ENCODE results near the gene OTUD7B.

Gene OTUD7B

DNA sequence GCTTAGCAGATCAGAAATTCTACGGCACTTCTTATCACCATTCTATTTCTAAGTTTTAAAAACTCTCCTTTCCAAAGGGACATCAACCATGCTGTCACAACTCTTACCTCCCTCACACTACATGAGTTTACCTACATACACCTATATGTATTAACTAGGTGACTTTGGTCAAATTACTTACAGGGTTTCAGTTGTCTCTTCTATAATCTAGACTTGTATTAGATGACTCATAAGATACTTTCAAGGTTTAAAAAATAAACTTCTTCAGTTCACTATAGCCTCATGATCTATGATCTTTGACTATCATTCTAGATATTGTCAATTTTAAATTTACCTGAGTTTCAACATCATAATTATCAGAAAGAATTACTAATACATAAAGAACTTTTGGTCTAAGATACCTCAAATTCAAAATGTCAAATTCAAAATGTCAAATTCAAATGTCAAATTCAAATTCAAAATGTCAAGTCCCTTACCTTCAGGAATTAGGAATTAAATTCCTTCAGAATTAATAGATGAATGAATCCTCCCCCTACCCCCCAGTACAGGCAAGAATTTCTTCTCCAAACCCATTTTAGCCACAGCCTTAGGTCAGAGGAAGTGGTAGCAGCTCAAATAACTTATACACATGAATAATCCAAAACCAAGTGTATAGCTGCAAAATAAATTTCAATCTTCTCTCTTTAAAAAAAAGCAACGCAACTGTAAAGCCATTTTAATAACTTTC is 31.1 kb downstream of the OTUD7B start:
- H3K9ac ChIP-seq (ENCODE audit: low read length in 2 of 2), result no peak overlapping the region
- no peaks in the 10 kb centered on the region for H3K9me3 ChIP-seq (ENCODE audit: control insufficient read depth in 2 of 2, low read length in 2 of 2)
- H3K36me3 ChIP-seq (ENCODE audit: control insufficient read depth in 2 of 2, insufficient read depth in 2 of 2, low read length in 2 of 2), result peaks cover 10 to 13% of the 10 kb centered on the region in 2 donors
- H3K27me3 ChIP-seq (ENCODE audit: control insufficient read depth in 1 of 2, insufficient read depth in 2 of 2, low read length in 2 of 2), result no peaks in the 10 kb centered on the region
- no peak overlapping the region for H3K27ac ChIP-seq (ENCODE audit: low read length)
- H3K4me1 ChIP-seq (ENCODE audit: control insufficient read depth, insufficient read depth, low read length), result peaks cover 5% of the 10 kb centered on the region
- no peak overlapping the region for H3K4me3 ChIP-seq (ENCODE audit: low read length in 2 of 2)

DNA sequence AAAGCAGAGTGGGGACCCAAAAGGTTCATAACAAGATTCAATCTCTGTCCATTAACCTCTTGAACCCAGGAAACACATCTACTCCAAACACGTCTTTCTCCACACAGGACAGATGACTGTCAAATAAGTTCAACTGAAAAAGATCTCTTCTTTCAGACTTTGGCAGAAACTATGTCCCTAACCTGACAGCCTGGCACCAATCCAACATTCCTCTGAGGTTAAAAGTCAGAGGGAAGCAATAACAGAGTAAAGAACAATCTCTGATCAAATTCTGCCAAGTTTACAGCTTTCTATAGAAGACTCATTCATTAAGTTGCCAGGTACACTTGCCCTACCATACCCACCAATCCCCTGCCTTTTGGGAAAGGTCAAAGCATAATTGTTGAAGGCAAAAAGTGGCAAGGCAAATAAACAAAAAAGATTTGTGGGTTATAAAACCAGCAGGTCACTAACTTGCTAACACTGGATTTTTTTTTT is 31.9 kb downstream of the OTUD7B start:
- H3K4me3 ChIP-seq (ENCODE audit: low read length in 2 of 2), result no peak overlapping the region
- no peaks in the 10 kb centered on the region for H3K9me3 ChIP-seq (ENCODE audit: control insufficient read depth in 2 of 2, low read length in 2 of 2)
- H3K4me1 ChIP-seq (ENCODE audit: control insufficient read depth, insufficient read depth, low read length), result peaks cover 5% of the 10 kb centered on the region
- H3K9ac ChIP-seq (ENCODE audit: low read length in 2 of 2), result no peak overlapping the region
- H3K27me3 ChIP-seq (ENCODE audit: control insufficient read depth in 1 of 2, insufficient read depth in 2 of 2, low read length in 2 of 2), result no peaks in the 10 kb centered on the region
- peaks cover 14 to 17% of the 10 kb centered on the region in 2 donors for H3K36me3 ChIP-seq (ENCODE audit: control insufficient read depth in 2 of 2, insufficient read depth in 2 of 2, low read length in 2 of 2)
- H3K27ac ChIP-seq (ENCODE audit: low read length), result no peak overlapping the region

DNA sequence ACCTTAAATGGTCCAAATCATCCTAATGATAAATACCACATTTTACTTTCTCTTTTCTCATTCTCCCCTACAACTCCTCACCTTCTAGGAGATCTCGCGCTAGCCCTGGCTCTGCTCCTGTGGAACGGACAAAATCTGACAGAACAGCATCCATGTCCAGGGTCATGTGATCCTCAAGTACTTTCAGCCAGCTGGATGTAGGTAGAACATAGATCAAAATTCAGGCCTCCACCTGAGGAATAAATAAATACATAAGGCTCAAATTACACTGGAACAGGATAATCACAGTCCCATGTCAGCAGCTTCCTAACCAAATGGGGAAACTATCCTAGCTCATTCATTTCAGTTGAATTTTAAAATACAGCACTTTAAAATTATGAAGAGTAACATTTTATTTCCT is 33.2 kb downstream of the OTUD7B start:
- Histone ChIP-seq H3K9ac (ENCODE audit: low read length in 2 of 2) (no peak overlapping the region), H3K27me3 (ENCODE audit: control insufficient read depth in 1 of 2, insufficient read depth in 2 of 2, low read length in 2 of 2) (no peaks in the 10 kb centered on the region), H3K4me1 (ENCODE audit: control insufficient read depth, insufficient read depth, low read length) (peaks cover 5% of the 10 kb centered on the region), H3K4me3 (ENCODE audit: low read length in 2 of 2) (no peak overlapping the region), H3K27ac (ENCODE audit: low read length) (no peak overlapping the region), H3K36me3 (ENCODE audit: control insufficient read depth in 2 of 2, insufficient read depth in 2 of 2, low read length in 2 of 2) (peaks cover 21 to 28% of the 10 kb centered on the region in 2 donors), H3K9me3 (ENCODE audit: control insufficient read depth in 2 of 2, low read length in 2 of 2) (no peaks in the 10 kb centered on the region)

DNA sequence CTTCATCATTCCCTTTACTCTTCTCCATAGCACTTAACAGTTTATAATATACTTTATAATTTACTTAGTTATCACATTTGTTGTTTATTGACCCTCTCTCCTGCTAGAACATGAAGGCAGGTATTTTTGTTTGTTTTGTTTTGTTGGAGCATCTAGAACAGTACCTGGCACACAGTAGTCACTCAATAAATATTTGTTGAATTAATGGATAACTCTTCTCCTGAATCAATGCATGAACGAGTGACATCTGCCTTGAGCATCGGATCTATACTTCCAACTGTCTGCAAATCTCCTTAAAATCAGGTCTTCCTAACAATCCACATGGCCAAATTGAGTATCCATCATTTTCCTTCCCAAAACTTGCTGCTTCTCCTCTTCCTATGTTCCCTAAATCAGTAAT is 38.0 kb downstream of the OTUD7B start:
- Histone ChIP-seq H3K27ac (ENCODE audit: low read length) (no peak overlapping the region), H3K4me3 (ENCODE audit: low read length in 2 of 2) (no peak overlapping the region), H3K9ac (ENCODE audit: low read length in 2 of 2) (no peak overlapping the region), H3K4me1 (ENCODE audit: control insufficient read depth, insufficient read depth, low read length) (no peaks in the 10 kb centered on the region), H3K36me3 (ENCODE audit: control insufficient read depth in 2 of 2, insufficient read depth in 2 of 2, low read length in 2 of 2) (peaks cover 35 to 44% of the 10 kb centered on the region in 2 donors), H3K27me3 (ENCODE audit: control insufficient read depth in 1 of 2, insufficient read depth in 2 of 2, low read length in 2 of 2) (no peaks in the 10 kb centered on the region), H3K9me3 (ENCODE audit: control insufficient read depth in 2 of 2, low read length in 2 of 2) (no peaks in the 10 kb centered on the region)

DNA sequence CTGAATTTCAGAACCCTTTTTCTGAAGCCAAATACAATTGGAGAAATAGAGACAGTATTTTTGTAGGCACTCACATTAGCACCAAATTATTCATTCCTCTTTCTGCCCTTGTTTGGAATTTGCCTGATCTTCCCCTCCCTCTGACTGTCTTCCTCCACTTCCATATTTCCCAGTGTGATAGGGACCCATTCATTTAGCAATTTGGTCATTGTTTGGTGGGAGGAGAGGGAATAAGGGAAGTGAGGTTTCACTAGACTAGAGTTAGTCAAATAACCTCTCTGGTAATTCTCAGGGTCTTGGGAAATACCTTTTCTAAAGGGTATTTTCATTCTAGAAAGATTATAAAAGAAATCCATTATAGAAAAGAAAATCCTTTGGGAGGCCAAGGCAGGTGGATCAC is 42.9 kb downstream of the OTUD7B start:
- Histone ChIP-seq H3K9ac (ENCODE audit: low read length in 2 of 2) (no peak overlapping the region), H3K27ac (ENCODE audit: low read length) (no peak overlapping the region), H3K9me3 (ENCODE audit: control insufficient read depth in 2 of 2, low read length in 2 of 2) (no peaks in the 10 kb centered on the region), H3K4me1 (ENCODE audit: control insufficient read depth, insufficient read depth, low read length) (peaks cover 5% of the 10 kb centered on the region), H3K36me3 (ENCODE audit: control insufficient read depth in 2 of 2, insufficient read depth in 2 of 2, low read length in 2 of 2) (peaks cover 39 to 44% of the 10 kb centered on the region in 2 donors), H3K4me3 (ENCODE audit: low read length in 2 of 2) (no peak overlapping the region), H3K27me3 (ENCODE audit: control insufficient read depth in 1 of 2, insufficient read depth in 2 of 2, low read length in 2 of 2) (no peaks in the 10 kb centered on the region)

DNA sequence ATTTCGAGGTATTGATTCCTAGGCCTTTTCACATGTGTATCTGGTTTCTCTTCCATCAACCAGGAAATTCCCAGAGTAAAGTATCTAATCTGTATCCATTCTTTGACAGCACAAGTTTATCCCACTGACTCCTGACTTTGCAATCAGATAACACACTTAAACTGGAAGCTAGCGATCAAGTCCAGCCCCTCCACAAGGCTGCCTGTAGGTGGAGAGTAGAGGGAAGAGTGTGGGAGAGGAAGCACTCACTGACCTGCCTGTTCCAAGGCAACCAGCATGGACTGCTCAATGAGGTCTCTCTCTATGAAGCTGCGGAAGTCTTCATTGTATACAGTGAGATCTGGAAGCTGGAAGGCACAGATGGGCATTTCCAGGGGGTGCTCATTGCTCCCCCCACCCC is 43.5 kb downstream of the OTUD7B start:
- H3K4me3 ChIP-seq (ENCODE audit: low read length in 2 of 2), result no peak overlapping the region
- H3K9me3 ChIP-seq (ENCODE audit: control insufficient read depth in 2 of 2, low read length in 2 of 2), result no peaks in the 10 kb centered on the region
- H3K27ac ChIP-seq (ENCODE audit: low read length), result no peak overlapping the region
- H3K27me3 ChIP-seq (ENCODE audit: control insufficient read depth in 1 of 2, insufficient read depth in 2 of 2, low read length in 2 of 2), result no peaks in the 10 kb centered on the region
- H3K9ac ChIP-seq (ENCODE audit: low read length in 2 of 2), result no peak overlapping the region
- H3K4me1 ChIP-seq (ENCODE audit: control insufficient read depth, insufficient read depth, low read length), result peaks cover 5% of the 10 kb centered on the region
- peaks cover 39 to 40% of the 10 kb centered on the region in 2 donors for H3K36me3 ChIP-seq (ENCODE audit: control insufficient read depth in 2 of 2, insufficient read depth in 2 of 2, low read length in 2 of 2)

DNA sequence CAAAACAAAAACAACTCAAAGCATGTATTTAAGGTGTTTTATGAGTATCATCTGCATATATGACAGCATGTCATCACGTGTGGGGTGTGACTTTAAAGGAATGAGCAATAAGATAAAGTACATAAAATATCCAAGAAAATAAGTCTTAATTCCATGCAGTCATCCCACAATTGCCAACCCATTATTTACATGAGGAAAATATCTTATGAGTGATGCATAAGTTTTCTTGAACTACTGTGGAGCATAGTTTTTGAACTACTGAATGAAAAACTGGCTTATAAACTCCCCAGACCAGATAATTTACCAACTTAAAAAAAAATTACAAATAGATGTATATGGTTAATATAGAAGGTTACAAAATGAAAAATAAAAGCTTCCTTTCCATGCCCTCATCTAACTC is 44.1 kb downstream of the OTUD7B start:
- Histone ChIP-seq H3K27ac (ENCODE audit: low read length) (no peak overlapping the region), H3K4me1 (ENCODE audit: control insufficient read depth, insufficient read depth, low read length) (peaks cover 5% of the 10 kb centered on the region), H3K9ac (ENCODE audit: low read length in 2 of 2) (no peak overlapping the region), H3K27me3 (ENCODE audit: control insufficient read depth in 1 of 2, insufficient read depth in 2 of 2, low read length in 2 of 2) (no peaks in the 10 kb centered on the region), H3K4me3 (ENCODE audit: low read length in 2 of 2) (no peak overlapping the region), H3K36me3 (ENCODE audit: control insufficient read depth in 2 of 2, insufficient read depth in 2 of 2, low read length in 2 of 2) (peaks cover 38 to 39% of the 10 kb centered on the region in 2 donors), H3K9me3 (ENCODE audit: control insufficient read depth in 2 of 2, low read length in 2 of 2) (no peaks in the 10 kb centered on the region)

DNA sequence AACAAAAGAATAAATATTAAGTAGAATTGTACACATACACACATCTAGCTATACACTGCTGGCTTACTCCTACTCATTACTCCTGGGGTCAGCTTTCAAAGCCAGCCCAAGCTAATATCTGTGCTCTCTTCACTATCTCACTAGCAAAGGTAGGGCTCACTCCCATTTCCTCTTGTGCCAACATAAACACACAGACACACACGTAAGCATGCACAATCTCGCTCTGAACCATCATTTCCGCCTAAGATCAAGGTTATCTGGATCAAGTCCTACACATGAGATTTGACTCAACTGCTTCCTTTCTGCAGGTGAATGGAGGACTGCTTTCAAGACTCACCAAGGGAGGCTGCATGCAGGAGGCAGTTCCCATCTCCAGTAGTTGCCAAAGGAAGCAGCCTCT is 45.1 kb downstream of the OTUD7B start:
- no peak overlapping the region for H3K9ac ChIP-seq (ENCODE audit: low read length in 2 of 2)

DNA sequence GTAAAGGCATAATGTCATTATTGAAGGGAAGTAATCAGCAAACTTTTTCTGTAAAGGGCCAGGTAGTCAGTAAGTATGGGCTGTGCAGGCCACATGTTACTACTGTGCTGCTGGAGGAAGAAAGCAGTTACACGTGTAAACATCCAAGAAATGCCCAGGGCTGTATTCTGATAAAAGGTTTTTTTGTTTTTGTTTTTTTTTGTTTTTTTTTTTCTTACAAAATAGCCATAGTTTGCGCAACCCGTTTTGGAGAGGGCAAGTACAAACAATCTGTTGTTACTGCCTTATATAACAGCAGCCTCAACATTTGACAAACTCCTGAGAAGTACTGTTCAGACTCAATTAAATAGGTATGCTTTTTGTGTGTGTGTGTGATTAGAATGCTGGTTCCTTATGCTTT is 47.2 kb downstream of the OTUD7B start:
- Histone ChIP-seq H3K4me3 (ENCODE audit: low read length in 2 of 2) (no peak overlapping the region), H3K27me3 (ENCODE audit: control insufficient read depth in 1 of 2, insufficient read depth in 2 of 2, low read length in 2 of 2) (no peaks in the 10 kb centered on the region), H3K9ac (ENCODE audit: low read length in 2 of 2) (no peak overlapping the region), H3K4me1 (ENCODE audit: control insufficient read depth, insufficient read depth, low read length) (peaks cover 5% of the 10 kb centered on the region), H3K36me3 (ENCODE audit: control insufficient read depth in 2 of 2, insufficient read depth in 2 of 2, low read length in 2 of 2) (peaks cover 30 to 41% of the 10 kb centered on the region in 2 donors), H3K9me3 (ENCODE audit: control insufficient read depth in 2 of 2, low read length in 2 of 2) (no peaks in the 10 kb centered on the region), H3K27ac (ENCODE audit: low read length) (no peak overlapping the region)

More for the DNA sequence above, 45.1 kb downstream of the OTUD7B start:
- no peaks in the 10 kb centered on the region for H3K9me3 ChIP-seq (ENCODE audit: control insufficient read depth in 2 of 2, low read length in 2 of 2)
- H3K27ac ChIP-seq (ENCODE audit: low read length), result no peak overlapping the region
- H3K4me1 ChIP-seq (ENCODE audit: control insufficient read depth, insufficient read depth, low read length), result peaks cover 5% of the 10 kb centered on the region
- no peaks in the 10 kb centered on the region for H3K27me3 ChIP-seq (ENCODE audit: control insufficient read depth in 1 of 2, insufficient read depth in 2 of 2, low read length in 2 of 2)
- H3K36me3 ChIP-seq (ENCODE audit: control insufficient read depth in 2 of 2, insufficient read depth in 2 of 2, low read length in 2 of 2), result peaks cover 32 to 35% of the 10 kb centered on the region in 2 donors
- no peak overlapping the region for H3K4me3 ChIP-seq (ENCODE audit: low read length in 2 of 2)

DNA sequence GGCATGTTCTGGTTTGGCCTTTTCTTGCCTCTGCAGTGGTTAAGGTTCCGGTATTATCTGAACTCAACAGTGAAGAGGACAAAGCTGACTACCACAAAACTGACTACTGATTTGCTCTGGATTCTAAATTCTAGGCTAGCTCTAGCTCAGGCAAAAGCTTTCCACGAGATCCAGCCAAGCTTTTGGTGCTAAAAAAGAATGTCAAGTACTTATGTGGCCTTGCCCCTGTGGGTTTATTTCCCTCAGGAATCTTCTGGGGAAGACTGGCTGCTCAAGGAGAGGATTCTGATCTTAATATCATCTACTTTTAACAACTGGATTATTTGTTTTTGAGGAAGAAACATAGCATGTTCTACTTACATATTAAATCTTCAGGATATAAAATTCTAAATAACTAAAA is 47.8 kb downstream of the OTUD7B start:
- no peak overlapping the region for H3K9ac ChIP-seq (ENCODE audit: low read length in 2 of 2)
- no peaks in the 10 kb centered on the region for H3K9me3 ChIP-seq (ENCODE audit: control insufficient read depth in 2 of 2, low read length in 2 of 2)
- H3K27ac ChIP-seq (ENCODE audit: low read length), result peak overlapping the region; percentile 31
- peaks cover 5% of the 10 kb centered on the region for H3K4me1 ChIP-seq (ENCODE audit: control insufficient read depth, insufficient read depth, low read length)
- no peak overlapping the region for H3K4me3 ChIP-seq (ENCODE audit: low read length in 2 of 2)
- H3K36me3 ChIP-seq (ENCODE audit: control insufficient read depth in 2 of 2, insufficient read depth in 2 of 2, low read length in 2 of 2), result peaks cover 32 to 44% of the 10 kb centered on the region in 2 donors
- H3K27me3 ChIP-seq (ENCODE audit: control insufficient read depth in 1 of 2, insufficient read depth in 2 of 2, low read length in 2 of 2), result no peaks in the 10 kb centered on the region

DNA sequence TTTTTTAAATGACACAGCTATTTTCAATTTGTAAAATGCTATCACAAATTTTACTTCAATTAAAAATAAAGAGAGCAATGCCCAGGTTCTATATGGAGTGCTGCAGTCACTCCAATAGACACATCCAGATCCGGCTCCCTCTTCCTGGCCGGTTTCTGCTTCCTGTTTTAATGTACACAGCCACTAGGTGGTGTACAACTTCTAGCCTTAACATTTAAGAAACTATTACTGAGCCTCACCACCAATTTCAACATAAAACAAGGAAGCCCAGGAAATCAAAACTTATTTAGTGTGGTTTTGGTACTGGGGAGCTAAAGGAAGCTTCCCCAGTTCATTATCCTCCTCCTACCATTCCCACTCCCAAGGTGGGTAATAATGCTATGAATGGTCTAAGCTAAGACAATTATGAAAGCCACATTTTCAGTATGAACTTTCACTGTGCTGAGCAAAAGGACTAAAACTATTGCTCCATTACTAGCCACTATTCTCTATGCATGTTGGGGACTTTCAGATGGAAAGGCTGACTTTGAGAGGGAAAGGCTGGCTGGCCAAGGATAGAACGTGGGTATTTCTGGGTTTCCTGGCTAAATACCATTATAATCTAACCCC is 48.4 kb downstream of the OTUD7B start:
- Histone ChIP-seq H3K27me3 (ENCODE audit: control insufficient read depth in 1 of 2, insufficient read depth in 2 of 2, low read length in 2 of 2) (no peaks in the 10 kb centered on the region), H3K27ac (ENCODE audit: low read length) (peak overlapping the region; percentile 31), H3K9ac (ENCODE audit: low read length in 2 of 2) (no peak overlapping the region), H3K4me1 (ENCODE audit: control insufficient read depth, insufficient read depth, low read length) (peaks cover 5% of the 10 kb centered on the region), H3K9me3 (ENCODE audit: control insufficient read depth in 2 of 2, low read length in 2 of 2) (no peaks in the 10 kb centered on the region), H3K4me3 (ENCODE audit: low read length in 2 of 2) (no peak overlapping the region), H3K36me3 (ENCODE audit: control insufficient read depth in 2 of 2, insufficient read depth in 2 of 2, low read length in 2 of 2) (peaks cover 27 to 47% of the 10 kb centered on the region in 2 donors)
